HG03457 (cell line): ENCODE results near the gene TPGS2.
"Not testable (repeated sequence)": the region's sequence is repeated elsewhere in the genome, so short reads cannot be mapped to it uniquely, and the experiment has no call there.

ENCODE experiments used
- ATAC-seq: cut with Tn5 transposase; IDR thresholded peaks from one replicate; pipeline ENCODE4 v1.9.1; 2021; ENCODE audit warnings: moderate number of reproducible peaks; ENCODE audit not compliant: unreplicated experiment

The TPGS2 gene

GRCh38 chr18:36828630-36829361, at the start of gene TPGS2, which contains the start of gene KIAA1328:
Gene TPGS2 (minus strand): TSS chr18:36829002. CDS start chr18:36828767, 235 bp downstream.
Gene KIAA1328 (plus strand): TSS chr18:36829127. CDS start chr18:36829139, 12 bp downstream.
- ATAC-seq = peak; percentile 91

GRCh38 chr18:36873826-36874225, 45.0 kb upstream of the TPGS2 start:
- ATAC-seq = not testable (repeated sequence)

- no peak for ATAC-seq
Observed at GRCh38 chr18:36872329-36872728, 43.5 kb upstream of the TPGS2 start.

- ATAC-seq = no peak
Observed at GRCh38 chr18:36871801-36872200, 43.0 kb upstream of the TPGS2 start.

- ATAC-seq = no peak
Observed at GRCh38 chr18:36867056-36867455, 38.3 kb upstream of the TPGS2 start.

GRCh38 chr18:36862182-36862581, 33.4 kb upstream of the TPGS2 start:
- no peak for ATAC-seq

- ATAC-seq = no peak
Observed at GRCh38 chr18:36856815-36857214, 28.0 kb upstream of the TPGS2 start.

GRCh38 chr18:36851202-36851590, 22.4 kb upstream of the TPGS2 start:
- no peak for ATAC-seq

- ATAC-seq = no peak
Observed at GRCh38 chr18:36850527-36851201, 21.9 kb upstream of the TPGS2 start.

GRCh38 chr18:36849288-36850006, 20.6 kb upstream of the TPGS2 start:
- ATAC-seq = no peak

GRCh38 chr18:36848609-36849008, 19.8 kb upstream of the TPGS2 start:
- ATAC-seq = no peak

- no peak for ATAC-seq
Observed at GRCh38 chr18:36843784-36844183, 15.0 kb upstream of the TPGS2 start.

GRCh38 chr18:36843199-36843598, 14.4 kb upstream of the TPGS2 start:
- no peak for ATAC-seq

- no peak for ATAC-seq
Observed at GRCh38 chr18:36839835-36840234, 11.0 kb upstream of the TPGS2 start.

- no peak for ATAC-seq
Observed at GRCh38 chr18:36835927-36836326, 7.1 kb upstream of the TPGS2 start.

- ATAC-seq = no peak
Observed at GRCh38 chr18:36833120-36833519, 4.3 kb upstream of the TPGS2 start.

GRCh38 chr18:36831139-36831538, 2.3 kb upstream of the TPGS2 start:
- no peak for ATAC-seq

- ATAC-seq = no peak
Observed at GRCh38 chr18:36830158-36830495, 1.3 kb upstream of the TPGS2 start.

GRCh38 chr18:36829362-36830157, 758 bp upstream of the TPGS2 start:
- no peak for ATAC-seq

GRCh38 chr18:36828157-36828629, 609 bp downstream of the TPGS2 start:
- peak; percentile 0 for ATAC-seq

- ATAC-seq = no peak
Observed at GRCh38 chr18:36826556-36826955, 2.2 kb downstream of the TPGS2 start.
